GM12878 (cell line): ENCODE results near the gene MUSK. TPM values are rescaled to one million over a fixed set of nuclear protein-coding genes. Genes with fewer than 3 reads are reported as not detected.

Experiments
- polyA plus RNA-seq, 11 experiments: library from polyadenylated mRNA; depleted of rRNA in 4 of 11; unstranded in 6 of 11; stranded (reverse) in 5 of 11; fragments of >200 nt; fragmentation: Nextera tagmentation in 4 of 11; fragmentation: Illumina TruSeq in 1 of 11; extraction: Ambion mirVana in 4 of 11; extraction: Trizol in 1 of 11; gene quantifications; 1 replicate in 1 of 11; 2 replicates in 10 of 11; pipeline versions ENCODE4 v1.2.1 to v1.2.3, GENCODE V29; 2011 to 2016; ENCODE audit warnings: inconsistent platforms in 2 of 11, missing spikeins in 2 of 11, low read depth in 1 of 11
- total RNA-seq, 4 experiments: library from RNA; depleted of rRNA in 3 of 4; stranded (reverse); fragments of >200 nt in 3 of 4; fragmentation: Illumina TruSeq in 1 of 4; extraction: Trizol in 1 of 4; gene quantifications; 2 replicates each; pipeline versions ENCODE4 v1.2.1 to v1.2.3, GENCODE V29; 2013 to 2021
- TF ChIP-seq, protein P1 (sequence below): IDR thresholded peaks from 2 replicates; pipeline ENCODE4 v1.6.1; 2012; ENCODE audit warnings: mild to moderate bottlenecking, low read depth, low read length
- TF ChIP-seq, protein P2 (sequence below): fragments of 150-350 bp; IDR thresholded peaks from 2 replicates; pipeline ENCODE4 v1.6.1; 2014; ENCODE audit warnings: mild to moderate bottlenecking, low read depth, low read length
- TF ChIP-seq, protein P3 (sequence below): fragments of 450-650 bp; IDR thresholded peaks from 2 replicates; pipeline ENCODE4 v1.6.1; 2017; ENCODE audit warnings: mild to moderate bottlenecking

MUSK gene
- total and polyA plus RNA-seq, 10 of the 15 experiments (the other 5 are each of a cell fraction or from before 2014, with no cell fraction given), result 0.04 to 0.19 (median 0.10) TPM; not detected in 5

DNA sequence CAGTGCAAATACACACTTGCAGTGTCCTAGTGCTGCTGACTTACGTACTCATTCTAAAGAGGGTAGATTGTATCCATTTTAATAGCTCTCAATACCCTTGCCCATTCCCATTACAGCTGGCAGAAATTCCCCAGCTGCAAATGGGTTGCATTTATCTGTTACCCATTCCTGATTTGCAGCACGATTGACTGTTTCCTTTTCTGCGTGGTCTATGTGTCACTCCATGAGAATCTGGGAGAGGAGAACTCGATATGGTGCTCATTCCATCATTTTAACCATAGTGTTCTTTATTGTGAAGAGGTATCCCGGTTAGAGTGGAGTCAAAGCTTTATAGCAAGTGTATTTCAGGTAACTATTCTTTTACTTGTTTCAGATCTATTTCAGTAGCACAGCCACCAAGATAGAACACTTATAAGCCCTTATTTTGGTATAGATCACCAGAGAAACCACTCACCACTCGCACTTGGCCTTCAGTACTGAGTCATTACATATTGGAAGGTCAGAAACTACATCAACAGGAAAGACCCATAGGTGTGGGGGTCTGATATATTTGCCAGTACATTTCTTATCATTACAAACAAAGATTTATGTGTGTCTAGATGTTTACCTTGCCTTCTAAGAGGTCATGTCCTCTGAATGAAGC is 139.5 kb downstream of the MUSK start (continued):
- TF ChIP-seq, protein P1, sequence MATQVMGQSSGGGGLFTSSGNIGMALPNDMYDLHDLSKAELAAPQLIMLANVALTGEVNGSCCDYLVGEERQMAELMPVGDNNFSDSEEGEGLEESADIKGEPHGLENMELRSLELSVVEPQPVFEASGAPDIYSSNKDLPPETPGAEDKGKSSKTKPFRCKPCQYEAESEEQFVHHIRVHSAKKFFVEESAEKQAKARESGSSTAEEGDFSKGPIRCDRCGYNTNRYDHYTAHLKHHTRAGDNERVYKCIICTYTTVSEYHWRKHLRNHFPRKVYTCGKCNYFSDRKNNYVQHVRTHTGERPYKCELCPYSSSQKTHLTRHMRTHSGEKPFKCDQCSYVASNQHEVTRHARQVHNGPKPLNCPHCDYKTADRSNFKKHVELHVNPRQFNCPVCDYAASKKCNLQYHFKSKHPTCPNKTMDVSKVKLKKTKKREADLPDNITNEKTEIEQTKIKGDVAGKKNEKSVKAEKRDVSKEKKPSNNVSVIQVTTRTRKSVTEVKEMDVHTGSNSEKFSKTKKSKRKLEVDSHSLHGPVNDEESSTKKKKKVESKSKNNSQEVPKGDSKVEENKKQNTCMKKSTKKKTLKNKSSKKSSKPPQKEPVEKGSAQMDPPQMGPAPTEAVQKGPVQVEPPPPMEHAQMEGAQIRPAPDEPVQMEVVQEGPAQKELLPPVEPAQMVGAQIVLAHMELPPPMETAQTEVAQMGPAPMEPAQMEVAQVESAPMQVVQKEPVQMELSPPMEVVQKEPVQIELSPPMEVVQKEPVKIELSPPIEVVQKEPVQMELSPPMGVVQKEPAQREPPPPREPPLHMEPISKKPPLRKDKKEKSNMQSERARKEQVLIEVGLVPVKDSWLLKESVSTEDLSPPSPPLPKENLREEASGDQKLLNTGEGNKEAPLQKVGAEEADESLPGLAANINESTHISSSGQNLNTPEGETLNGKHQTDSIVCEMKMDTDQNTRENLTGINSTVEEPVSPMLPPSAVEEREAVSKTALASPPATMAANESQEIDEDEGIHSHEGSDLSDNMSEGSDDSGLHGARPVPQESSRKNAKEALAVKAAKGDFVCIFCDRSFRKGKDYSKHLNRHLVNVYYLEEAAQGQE, result no peak
- TF ChIP-seq, protein P2, sequence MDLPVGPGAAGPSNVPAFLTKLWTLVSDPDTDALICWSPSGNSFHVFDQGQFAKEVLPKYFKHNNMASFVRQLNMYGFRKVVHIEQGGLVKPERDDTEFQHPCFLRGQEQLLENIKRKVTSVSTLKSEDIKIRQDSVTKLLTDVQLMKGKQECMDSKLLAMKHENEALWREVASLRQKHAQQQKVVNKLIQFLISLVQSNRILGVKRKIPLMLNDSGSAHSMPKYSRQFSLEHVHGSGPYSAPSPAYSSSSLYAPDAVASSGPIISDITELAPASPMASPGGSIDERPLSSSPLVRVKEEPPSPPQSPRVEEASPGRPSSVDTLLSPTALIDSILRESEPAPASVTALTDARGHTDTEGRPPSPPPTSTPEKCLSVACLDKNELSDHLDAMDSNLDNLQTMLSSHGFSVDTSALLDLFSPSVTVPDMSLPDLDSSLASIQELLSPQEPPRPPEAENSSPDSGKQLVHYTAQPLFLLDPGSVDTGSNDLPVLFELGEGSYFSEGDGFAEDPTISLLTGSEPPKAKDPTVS, result no peak
- TF ChIP-seq, protein P3, sequence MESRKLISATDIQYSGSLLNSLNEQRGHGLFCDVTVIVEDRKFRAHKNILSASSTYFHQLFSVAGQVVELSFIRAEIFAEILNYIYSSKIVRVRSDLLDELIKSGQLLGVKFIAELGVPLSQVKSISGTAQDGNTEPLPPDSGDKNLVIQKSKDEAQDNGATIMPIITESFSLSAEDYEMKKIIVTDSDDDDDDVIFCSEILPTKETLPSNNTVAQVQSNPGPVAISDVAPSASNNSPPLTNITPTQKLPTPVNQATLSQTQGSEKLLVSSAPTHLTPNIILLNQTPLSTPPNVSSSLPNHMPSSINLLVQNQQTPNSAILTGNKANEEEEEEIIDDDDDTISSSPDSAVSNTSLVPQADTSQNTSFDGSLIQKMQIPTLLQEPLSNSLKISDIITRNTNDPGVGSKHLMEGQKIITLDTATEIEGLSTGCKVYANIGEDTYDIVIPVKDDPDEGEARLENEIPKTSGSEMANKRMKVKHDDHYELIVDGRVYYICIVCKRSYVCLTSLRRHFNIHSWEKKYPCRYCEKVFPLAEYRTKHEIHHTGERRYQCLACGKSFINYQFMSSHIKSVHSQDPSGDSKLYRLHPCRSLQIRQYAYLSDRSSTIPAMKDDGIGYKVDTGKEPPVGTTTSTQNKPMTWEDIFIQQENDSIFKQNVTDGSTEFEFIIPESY, result no peak
